Fibroblast of lung (primary cell): ENCODE measurements around the gene ATP5MG. TPM values are rescaled to one million over a fixed set of nuclear protein-coding genes. Genes with fewer than 3 reads are reported as not detected.

Experiments
- DNase-seq, 2 donors: peaks; one replicate each; pipeline versions ENCODE4 v3.0.0 to v3.0.0-alpha.2; 2010; ENCODE audit warnings: low read depth in 2 of 2
- H2AFZ ChIP-seq: 2 replicates; pipeline ENCODE4 v1.5.1; 2012; ENCODE audit warnings: low read length, control low read depth, inconsistent platforms
- H3K27ac ChIP-seq: 2 replicates; pipeline ENCODE4 v1.5.1; 2011; ENCODE audit warnings: low read length, control low read depth; ENCODE audit not compliant: insufficient read depth
- H3K27me3 ChIP-seq: 2 replicates; pipeline ENCODE4 v1.5.1; 2011; ENCODE audit warnings: mild to moderate bottlenecking, low read length; ENCODE audit not compliant: control insufficient read depth, insufficient read depth
- H3K36me3 ChIP-seq: 2 replicates; pipeline ENCODE4 v1.5.1; 2011; ENCODE audit warnings: low read length; ENCODE audit not compliant: control insufficient read depth, insufficient read depth
- H3K4me1 ChIP-seq: 2 replicates; pipeline ENCODE4 v1.5.1; 2011; ENCODE audit warnings: low read length; ENCODE audit not compliant: control insufficient read depth, insufficient read depth; ENCODE audit errors: extremely low read depth
- H3K4me2 ChIP-seq: 2 replicates; pipeline ENCODE4 v1.5.1; 2011; ENCODE audit warnings: low read length, control low read depth; ENCODE audit not compliant: insufficient read depth; ENCODE audit errors: extremely low read depth
- H3K4me3 ChIP-seq, 4 experiments: fragments of 200-600 bp in 1 of 4; sonication (generic) in 1 of 4; replicated peaks in 1 of 4; 2 replicates each; pipeline ENCODE4 v1.5.1; 2011 to 2016; ENCODE audit warnings: low read length in 4 of 4, low read depth in 3 of 4, mild to moderate bottlenecking in 3 of 4, control low read depth in 2 of 4, inconsistent platforms in 1 of 4, mixed read lengths in 1 of 4; ENCODE audit not compliant: insufficient read depth in 1 of 4; ENCODE audit errors: control extremely low read depth in 1 of 4
- H3K79me2 ChIP-seq: 2 replicates; pipeline ENCODE4 v1.5.1; 2012; ENCODE audit warnings: mild to moderate bottlenecking, low read length, inconsistent platforms; ENCODE audit not compliant: control insufficient read depth, insufficient read depth
- H3K9ac ChIP-seq: 2 replicates; pipeline ENCODE4 v1.5.1; 2011; ENCODE audit warnings: mild to moderate bottlenecking, low read length, control low read depth; ENCODE audit not compliant: insufficient read depth
- H3K9me3 ChIP-seq: 2 replicates; pipeline ENCODE4 v1.5.1; 2012; ENCODE audit warnings: low read depth, low read length; ENCODE audit not compliant: control insufficient read depth, insufficient read depth
- H4K20me1 ChIP-seq: 2 replicates; pipeline ENCODE4 v1.5.1; 2011; ENCODE audit warnings: low read length; ENCODE audit not compliant: control insufficient read depth, insufficient read depth; ENCODE audit errors: extremely low read depth
- CTCF ChIP-seq, 2 donors: IDR thresholded peaks in 1 of 2; conservative IDR thresholded peaks in 1 of 2; 1 replicate in 1 of 2; 2 replicates in 1 of 2; pipeline ENCODE4 v1.5.1; 2011 to 2012; ENCODE audit warnings: low read length in 2 of 2, control low read depth in 1 of 2, inconsistent platforms in 1 of 2, low read depth in 1 of 2, mild to moderate bottlenecking in 1 of 2
- EZH2 ChIP-seq: IDR thresholded peaks from 2 replicates; pipeline ENCODE4 v1.5.1; 2012; ENCODE audit warnings: low read length, control low read depth, mild to moderate bottlenecking; ENCODE audit errors: missing control alignments
- polyA plus RNA-seq, 2 donors: library from polyadenylated mRNA; depleted of rRNA in 1 of 2; stranded (reverse) in 1 of 2; unstranded in 1 of 2; fragments of >200 nt; gene quantifications; 2 replicates each; pipeline ENCODE4 v1.2.1, GENCODE V29; 2011 to 2012; ENCODE audit warnings: missing spikeins in 1 of 2
- total RNA-seq: library from RNA; depleted of rRNA; stranded (reverse); fragments of >200 nt; gene quantifications from 2 replicates; pipeline ENCODE4 v1.2.1, GENCODE V29; 2014

Gene ATP5MG
- total and polyA plus RNA-seq, 2 donors (not counting 1 experiment from before 2014, with no cell fraction given): 75.6 to 217 TPM

DNA sequence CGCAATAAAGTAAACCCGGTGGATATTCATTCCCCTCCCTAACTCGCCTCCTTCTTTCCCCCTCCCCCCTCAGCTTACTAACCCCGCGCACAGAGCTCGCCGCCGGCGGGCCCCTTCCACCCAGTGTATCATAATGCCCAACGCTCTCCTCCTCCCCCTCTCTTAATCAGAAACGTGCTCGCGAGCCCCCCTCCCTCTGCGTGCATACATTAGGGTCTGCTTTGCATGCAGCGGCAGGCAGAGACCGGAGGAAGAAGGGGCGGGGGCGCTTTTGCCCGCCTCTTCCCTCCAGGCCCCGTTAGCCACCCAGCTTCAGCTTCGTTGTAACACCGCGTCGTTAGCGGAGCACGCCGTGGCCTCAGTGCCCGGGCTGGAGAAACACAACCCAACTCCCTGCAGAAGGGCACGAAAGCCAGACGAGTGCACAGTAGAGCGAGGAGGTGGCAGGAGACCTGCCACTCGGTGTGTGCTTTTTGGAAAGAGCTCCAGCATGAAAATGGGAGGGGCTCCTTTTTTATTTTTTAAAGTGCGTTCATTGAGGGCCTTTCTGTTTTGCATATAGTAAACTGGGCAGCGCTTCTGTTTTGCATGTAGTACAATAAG, 34.0 kb downstream of the ATP5MG start:
- H3K27ac ChIP-seq: peak overlapping the region; percentile 35

GRCh38 chr11:118435893-118436624, 34.7 kb downstream of the ATP5MG start, which contains the start of gene KMT2A:
Gene KMT2A, plus strand, starts transcription at chr11:118436492. Its CDS starts 21 bp downstream, at chr11:118436513.
- Histone ChIP-seq H3K27me3 (no peaks in the 10 kb centered on the region), H3K9ac (peak within 1 kb of the TSS; percentile 87), H3K4me1 (peaks cover 10% of the 10 kb centered on the region), H4K20me1 (peaks cover 7% of the 10 kb centered on the region), H3K4me3 (peak within 1 kb of the TSS; percentile 69 to 91 (median 88)), H2AFZ (peak within 1 kb of the TSS; percentile 93), H3K27ac (peak within 1 kb of the TSS; percentile 79), H3K36me3 (no peaks in the 10 kb centered on the region), H3K79me2 (peaks cover 45% of the 10 kb centered on the region), H3K9me3 (no peaks in the 10 kb centered on the region), H3K4me2 (peak within 1 kb of the TSS; percentile 100)
- TF ChIP-seq EZH2 (no peak), CTCF (conservative IDR thresholded peaks at IDR 0.05 in 1 of 2, IDR thresholded peaks at IDR 0.05 in 1 of 2; ENCODE audit: low read depth in 1 of 2, low read length in 2 of 2) (no peak)
- peak; percentile 97 to 98 for DNase-seq

More for the DNA sequence above, 34.0 kb downstream of the ATP5MG start:
- Histone ChIP-seq H3K9ac (peak overlapping the region; percentile 51), H3K4me2 (peak overlapping the region; percentile 100), H3K27me3 (no peaks in the 10 kb centered on the region), H3K4me3 (peak overlapping the region; percentile 53 to 90 (median 80)), H3K36me3 (no peaks in the 10 kb centered on the region), H4K20me1 (peaks cover 7% of the 10 kb centered on the region), H3K79me2 (peaks cover 39% of the 10 kb centered on the region), H3K4me1 (peaks cover 10% of the 10 kb centered on the region), H2AFZ (peak overlapping the region; percentile 93), H3K9me3 (no peaks in the 10 kb centered on the region)
- DNase-seq: peak; percentile 37 to 53
- TF ChIP-seq EZH2 (no peak), CTCF (conservative IDR thresholded peaks at IDR 0.05 in 1 of 2, IDR thresholded peaks at IDR 0.05 in 1 of 2; ENCODE audit: low read depth in 1 of 2, low read length in 2 of 2) (no peak)

- Histone ChIP-seq H3K36me3 (no peaks in the 10 kb centered on the region), H3K9ac (peak overlapping the region; percentile 87), H3K27ac (peak overlapping the region; percentile 79), H4K20me1 (peaks cover 7% of the 10 kb centered on the region), H3K4me2 (peak overlapping the region; percentile 28), H3K4me1 (peaks cover 10% of the 10 kb centered on the region), H2AFZ (no peak overlapping the region), H3K4me3 (peak overlapping the region; percentile 69 to 91 (median 80)), H3K27me3 (no peaks in the 10 kb centered on the region), H3K79me2 (peaks cover 52% of the 10 kb centered on the region), H3K9me3 (no peaks in the 10 kb centered on the region)
- peak in 1 of 2 donors; percentile 21 for DNase-seq
- TF ChIP-seq CTCF (conservative IDR thresholded peaks at IDR 0.05 in 1 of 2, IDR thresholded peaks at IDR 0.05 in 1 of 2; ENCODE audit: low read depth in 1 of 2, low read length in 2 of 2): no peak
- no peak for TF ChIP-seq EZH2
These were observed 35.3 kb downstream of the ATP5MG start for GRCh38 chr11:118436639-118437207.
